Epidermal melanocyte (primary cell): Measurements from ENCODE around the gene DEXI.

ENCODE experiments used
- DNase-seq: peaks from one replicate; pipeline ENCODE4 v3.0.0; 2011; ENCODE audit warnings: low spot score; ENCODE audit not compliant: insufficient read length

Gene DEXI

GRCh38 chr16:10942352-10943063 is at the start of gene DEXI:
DEXI (minus strand) TSS chr16:10942468; CDS start chr16:10942005, 463 bp downstream.
- peak; percentile 97 for DNase-seq

GRCh38 chr16:10990378-10990777 is 48.1 kb upstream of the DEXI start:
- no peak for DNase-seq

- DNase-seq, result no peak
Measured at GRCh38 chr16:10989559-10989958, 47.3 kb upstream of the DEXI start.

- no peak for DNase-seq
Measured at GRCh38 chr16:10988879-10989278, 46.6 kb upstream of the DEXI start.

- DNase-seq, result no peak
Measured at GRCh38 chr16:10988164-10988803, 46.0 kb upstream of the DEXI start.

GRCh38 chr16:10987361-10988163 is 45.3 kb upstream of the DEXI start:
- no peak for DNase-seq

- DNase-seq, result no peak
Measured at GRCh38 chr16:10984509-10984908, 42.2 kb upstream of the DEXI start.

- no peak for DNase-seq
Measured at GRCh38 chr16:10983159-10983558, 40.9 kb upstream of the DEXI start.

GRCh38 chr16:10982465-10983150 is 40.3 kb upstream of the DEXI start:
- DNase-seq, result no peak

- DNase-seq, result no peak
Measured at GRCh38 chr16:10981697-10982216, 39.5 kb upstream of the DEXI start.

- no peak for DNase-seq
Measured at GRCh38 chr16:10980813-10981212, 38.5 kb upstream of the DEXI start.

GRCh38 chr16:10979717-10980601 is 37.7 kb upstream of the DEXI start:
- DNase-seq, result no peak

- DNase-seq, result no peak
Measured at GRCh38 chr16:10978871-10979446, 36.7 kb upstream of the DEXI start.

- no peak for DNase-seq
Measured at GRCh38 chr16:10978124-10978523, 35.9 kb upstream of the DEXI start.

- DNase-seq, result no peak
Measured at GRCh38 chr16:10976634-10977033, 34.4 kb upstream of the DEXI start.

GRCh38 chr16:10972819-10973464 is 30.7 kb upstream of the DEXI start:
- DNase-seq, result no peak

- no peak for DNase-seq
Measured at GRCh38 chr16:10972108-10972818, 30.0 kb upstream of the DEXI start.

GRCh38 chr16:10971560-10971961 is 29.3 kb upstream of the DEXI start:
- peak; percentile 90 for DNase-seq

- DNase-seq, result no peak
Measured at GRCh38 chr16:10970065-10970464, 27.8 kb upstream of the DEXI start.
